Epithelial cell of alveolus of lung (primary cell): Measurements from ENCODE around the gene CNOT3. TPM values are rescaled to one million over a fixed set of nuclear protein-coding genes. Genes with fewer than 3 reads are reported as not detected.

Experiments
- total RNA-seq: library from RNA; depleted of rRNA; stranded (reverse); fragments of >200 nt; gene quantifications from 2 replicates; pipeline ENCODE4 v1.2.1, GENCODE V29; 2015

CNOT3 gene
- 15.9 and 29.4 TPM in 2 replicates for total RNA-seq

GRCh38 chr19:54137699-54138488 is at the start of gene CNOT3:
CNOT3 (plus strand) TSS chr19:54137762; CDS start chr19:54142979, 5,217 bp downstream.

GRCh38 chr19:54100561-54100960 is 37.0 kb upstream of the CNOT3 start, which contains the start of gene OSCAR:
OSCAR (minus strand) TSS chr19:54100803; CDS start chr19:54100792, 11 bp downstream.

GRCh38 chr19:54102421-54103169 is 35.0 kb upstream of the CNOT3 start, which contains the start of gene NDUFA3:
NDUFA3 (plus strand) TSS chr19:54102855; CDS start chr19:54102879, 24 bp downstream.

GRCh38 chr19:54115109-54116063 is 22.2 kb upstream of the CNOT3 start, which contains the start of the genes PRPF31 and TFPT:
PRPF31 (plus strand) TSS chr19:54115754; CDS start chr19:54118279, 2,525 bp downstream.
TFPT (minus strand) TSS chr19:54115657; CDS start chr19:54115269, 388 bp downstream.

GRCh38 chr19:54159352-54160181 is 22.0 kb downstream of the CNOT3 start, which contains the start of gene LENG1:
LENG1 (minus strand) TSS chr19:54159721; CDS start chr19:54159695, 26 bp downstream.

GRCh38 chr19:54172471-54173358 is 35.2 kb downstream of the CNOT3 start, which contains the start of gene TMC4:
TMC4 (minus strand) TSS chr19:54173160; CDS start chr19:54173117, 43 bp downstream.

GRCh38 chr19:54189145-54189734 is 51.7 kb downstream of the CNOT3 start, which contains the start of gene MBOAT7:
MBOAT7 (minus strand) TSS chr19:54189580; CDS start chr19:54188508, 1,072 bp downstream.

GRCh38 chr19:54191011-54191810 is 53.6 kb downstream of the CNOT3 start, which contains the start of gene TSEN34:
TSEN34 (plus strand) TSS chr19:54191308; CDS start chr19:54191365, 57 bp downstream.

Other genes starting within 250 kb of the CNOT3 start
- 4.7 and 8.8 TPM in 2 replicates for gene CACNG7, start 228.5 kb upstream of the CNOT3 start, total RNA-seq
- gene CACNG8, start 174.8 kb upstream of the CNOT3 start, total RNA-seq: 0.52 and 0.56 TPM in 2 replicates
- 3.6 and 6.7 TPM in 2 replicates for gene CACNG6, start 146.1 kb upstream of the CNOT3 start, total RNA-seq
- not detected in 2 replicates for gene VSTM1, start 73.9 kb upstream of the CNOT3 start, total RNA-seq
- gene TARM1, start 56.4 kb upstream of the CNOT3 start, total RNA-seq: not detected in 2 replicates
- gene OSCAR, start 37.0 kb upstream of the CNOT3 start, total RNA-seq: 1.0 TPM in 1 of 2 replicates, not detected in the other
- 47.6 and 138 TPM in 2 replicates for gene NDUFA3, start 34.9 kb upstream of the CNOT3 start, total RNA-seq
- 21.6 and 33.9 TPM in 2 replicates for gene TFPT, start 22.1 kb upstream of the CNOT3 start, total RNA-seq
- gene PRPF31, start 22.0 kb upstream of the CNOT3 start, total RNA-seq: 72.5 and 75.6 TPM in 2 replicates
- 7.8 and 8.5 TPM in 2 replicates for gene LENG1, start 22.0 kb downstream of the CNOT3 start, total RNA-seq
- 3.9 TPM in 1 of 2 replicates, not detected in the other for gene TMC4, start 35.4 kb downstream of the CNOT3 start, total RNA-seq
- gene MBOAT7, start 51.8 kb downstream of the CNOT3 start, total RNA-seq: 139 and 146 TPM in 2 replicates
- gene TSEN34, start 53.5 kb downstream of the CNOT3 start, total RNA-seq: 112 and 138 TPM in 2 replicates
- gene RPS9, start 63.1 kb downstream of the CNOT3 start, total RNA-seq: 2,860 and 3,258 TPM in 2 replicates
- not detected in 2 replicates for gene LILRB3, start 85.2 kb downstream of the CNOT3 start, total RNA-seq
- not detected in 2 replicates for gene LILRA6, start 105.0 kb downstream of the CNOT3 start, total RNA-seq
- not detected in 2 replicates for gene LILRB5, start 119.5 kb downstream of the CNOT3 start, total RNA-seq
- not detected in 2 replicates for gene LILRB2, start 143.3 kb downstream of the CNOT3 start, total RNA-seq
- not detected in 2 replicates for gene LILRA5, start 175.4 kb downstream of the CNOT3 start, total RNA-seq
- gene LILRA4, start 201.4 kb downstream of the CNOT3 start, total RNA-seq: not detected in 2 replicates
- 0.08 TPM in 1 of 2 replicates, not detected in the other for gene LAIR1, start 227.2 kb downstream of the CNOT3 start, total RNA-seq